CD14-positive monocyte (primary cell): ENCODE data around the gene CHST15. TPM values are rescaled to one million over a fixed set of nuclear protein-coding genes. Genes with fewer than 3 reads are reported as not detected.
A peak's percentile ranks its signal among the peaks of the same experiment; 100 is the strongest.

Experiments
- DNase-seq, 3 donors: peaks; one replicate each; pipeline ENCODE4 v3.0.0-alpha.2; 2011 to 2022
- H2AFZ ChIP-seq: 2 replicates; pipeline ENCODE4 v1.6.0; 2012; ENCODE audit warnings: mild to moderate bottlenecking, low read depth, low read length, inconsistent platforms; ENCODE audit not compliant: insufficient read depth, poor library complexity, severe bottlenecking
- H3K27ac ChIP-seq, 2 donors: 1 replicate in 1 of 2; 2 replicates in 1 of 2; pipeline ENCODE4 v1.5.1; 2012 to 2013; ENCODE audit warnings: low read length in 2 of 2, control low read depth in 1 of 2, inconsistent platforms in 1 of 2, low read depth in 1 of 2, mild to moderate bottlenecking in 1 of 2
- H3K27me3 ChIP-seq, 2 donors: one replicate each; pipeline versions ENCODE4 v1.6.0 to v1.6.1; 2011 to 2013; ENCODE audit warnings: low read length in 2 of 2; ENCODE audit not compliant: control insufficient read depth in 2 of 2, insufficient read depth in 2 of 2
- H3K36me3 ChIP-seq, 2 donors: replicated peaks in 1 of 2; 1 replicate in 1 of 2; 2 replicates in 1 of 2; pipeline versions ENCODE4 v1.5.1 to v1.6.1; 2012 to 2013; ENCODE audit warnings: low read length in 2 of 2, control low read depth in 1 of 2, inconsistent platforms in 1 of 2, mild to moderate bottlenecking in 1 of 2; ENCODE audit not compliant: insufficient read depth in 2 of 2, control insufficient read depth in 1 of 2
- H3K4me1 ChIP-seq, 2 donors: 1 replicate in 1 of 2; 2 replicates in 1 of 2; pipeline versions ENCODE4 v1.5.1 to v1.6.1; 2012 to 2013; ENCODE audit warnings: low read length in 2 of 2, control low read depth in 1 of 2, inconsistent platforms in 1 of 2, mild to moderate bottlenecking in 1 of 2, moderate library complexity in 1 of 2; ENCODE audit not compliant: insufficient read depth in 2 of 2, control insufficient read depth in 1 of 2
- H3K4me2 ChIP-seq: replicated peaks from 2 replicates; pipeline ENCODE3; 2012; ENCODE audit warnings: low read length, moderate library complexity, mild to moderate bottlenecking; ENCODE audit not compliant: poor library complexity, severe bottlenecking; ENCODE audit errors: extremely low read depth
- H3K4me3 ChIP-seq, 3 experiments: fragments of 200-600 bp in 1 of 3; sonication (generic) in 1 of 3; replicated peaks in 1 of 3; 1 replicate in 2 of 3; 2 replicates in 1 of 3; pipeline ENCODE4 v1.5.1; 2011 to 2013; ENCODE audit warnings: low read length in 3 of 3, mild to moderate bottlenecking in 3 of 3, control low read depth in 2 of 3, low read depth in 2 of 3, inconsistent platforms in 1 of 3, moderate library complexity in 1 of 3
- H3K79me2 ChIP-seq: 2 replicates; pipeline ENCODE4 v1.6.0; 2012; ENCODE audit warnings: mild to moderate bottlenecking, control low read depth, inconsistent platforms, low read length, moderate library complexity; ENCODE audit not compliant: insufficient read depth
- H3K9ac ChIP-seq: 2 replicates; pipeline ENCODE4 v1.6.0; 2017; ENCODE audit warnings: low read length, mild to moderate bottlenecking; ENCODE audit not compliant: insufficient read depth, poor library complexity, severe bottlenecking
- H3K9me3 ChIP-seq, 2 donors: replicated peaks in 1 of 2; 1 replicate in 1 of 2; 2 replicates in 1 of 2; pipeline versions ENCODE4 v1.5.1 to v1.6.1; 2012 to 2013; ENCODE audit warnings: low read length in 2 of 2, control low read depth in 1 of 2; ENCODE audit not compliant: control insufficient read depth in 1 of 2, insufficient read depth in 1 of 2
- H4K20me1 ChIP-seq: 2 replicates; pipeline ENCODE4 v1.6.0; 2012; ENCODE audit warnings: mild to moderate bottlenecking, low read length, control low read depth, moderate library complexity; ENCODE audit not compliant: insufficient read depth
- H3K27ac Mint-ChIP-seq, 7 donors: one replicate each; pipeline ENCODE4 v1.8.0; 2020; ENCODE audit warnings: mild to moderate bottlenecking in 7 of 7, mixed read lengths in 7 of 7, moderate library complexity in 6 of 7, inconsistent platforms in 2 of 7
- H3K27me3 Mint-ChIP-seq, 3 donors: one replicate each; pipeline ENCODE4 v1.8.0; 2021 to 2022; ENCODE audit warnings: low read depth in 3 of 3, mild to moderate bottlenecking in 3 of 3, mixed read lengths in 3 of 3, moderate library complexity in 3 of 3, inconsistent platforms in 1 of 3
- H3K36me3 Mint-ChIP-seq, 2 donors: one replicate each; pipeline ENCODE4 v1.8.0; 2020; ENCODE audit warnings: mixed read lengths in 2 of 2, inconsistent platforms in 1 of 2, mild to moderate bottlenecking in 1 of 2
- H3K4me1 Mint-ChIP-seq: one replicate; pipeline ENCODE4 v1.8.0; 2020; ENCODE audit warnings: mild to moderate bottlenecking, mixed read lengths
- H3K4me3 Mint-ChIP-seq, 2 donors: one replicate each; pipeline ENCODE4 v1.8.0; 2020; ENCODE audit warnings: mild to moderate bottlenecking in 2 of 2, mixed read lengths in 2 of 2, moderate library complexity in 1 of 2
- H3K9me3 Mint-ChIP-seq, 7 donors: one replicate each; pipeline ENCODE4 v1.8.0; 2020 to 2022; ENCODE audit warnings: mixed read lengths in 7 of 7, mild to moderate bottlenecking in 6 of 7, moderate library complexity in 6 of 7, inconsistent platforms in 2 of 7
- CTCF ChIP-seq: fragments of 200-600 bp; IDR thresholded peaks from one replicate; pipeline ENCODE4 v1.8.0; 2022; ENCODE audit warnings: antibody characterized with exemption, mild to moderate bottlenecking
- WGBS: methylation state at CpG from one replicate; pipeline ENCODE4 v1.1.5; 2013; ENCODE audit warnings: missing lambda C conversion rate; ENCODE audit not compliant: insufficient coverage; 5-methylcytosine and 5-hydroxymethylcytosine counted together
- intact Hi-C, 2 donors: fragments of 100-400 bp; cut with micrococcal nuclease; formaldehyde crosslinking; loops; one replicate each; pipeline versions ENCODE4 v1.15.0 to v1.15.1; 2023
- polyA plus RNA-seq, 3 donors: library from polyadenylated mRNA; depleted of rRNA in 1 of 3; unstranded in 2 of 3; stranded (reverse) in 1 of 3; fragments of 300-500 nt in 2 of 3; fragments of >200 nt in 1 of 3; fragmentation: Illumina TruSeq in 2 of 3; gene quantifications; 1 replicate in 2 of 3; 2 replicates in 1 of 3; pipeline ENCODE4 v1.2.3, GENCODE V29; 2012 to 2021

CHST15 gene
- polyA plus RNA-seq, 3 donors, result 54.4 to 106 (median 87.5) TPM

DNA sequence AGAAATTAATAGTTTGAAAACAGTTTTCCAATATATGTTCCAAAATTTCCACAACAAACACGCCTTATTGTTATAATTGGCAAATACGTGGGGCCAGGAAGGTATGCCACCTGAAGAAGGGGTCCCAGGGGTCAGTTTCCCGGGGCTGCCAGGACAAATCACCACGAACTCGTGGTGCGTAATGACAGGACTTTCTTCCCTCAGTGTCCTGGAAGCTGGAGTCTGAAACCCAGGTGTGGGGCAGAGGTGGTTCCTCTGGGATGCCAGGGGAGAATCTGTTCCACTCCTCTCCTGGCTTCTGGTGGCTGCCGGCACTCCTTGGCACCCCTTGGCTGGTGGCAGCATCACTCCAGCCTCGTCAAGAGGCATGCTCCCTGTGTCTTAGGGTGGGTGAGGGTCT is 56.7 kb downstream of the CHST15 start:
- no peak overlapping the region for H3K9ac ChIP-seq
- Mint-ChIP-seq H3K27me3 (peaks cover 0 to 7% (median 3%) of the 10 kb centered on the region in 3 donors), H3K4me3 (no peak overlapping the region), H3K9me3 (peaks cover 0 to 3% (median 0%) of the 10 kb centered on the region in 7 donors), H3K4me1 (peaks cover 81% of the 10 kb centered on the region), H3K27ac (peak overlapping the region; percentile 97 to 100 (median 99)), H3K36me3 (peaks cover 85 to 87% of the 10 kb centered on the region in 2 donors)
- H3K79me2 ChIP-seq, result peaks cover 5% of the 10 kb centered on the region
- no peak for DNase-seq
- intact Hi-C loops, result loop anchor here (1.0 to 5.0 kb wide), 4 partner anchors 36 to 106 kb away; partner anchors contain the start of gene CHST15 (in 1 of the 2)
- peaks cover 45 to 64% of the 10 kb centered on the region in 2 donors for H3K36me3 ChIP-seq
- TF ChIP-seq CTCF, result no peak
- H3K27me3 ChIP-seq, result no peaks in the 10 kb centered on the region
- H2AFZ ChIP-seq, result no peak overlapping the region
- no peaks in the 10 kb centered on the region for H4K20me1 ChIP-seq
- peak overlapping the region; percentile 63 to 88 for H3K27ac ChIP-seq
- peak overlapping the region in 1 of 3 experiments; percentile 39 for H3K4me3 ChIP-seq
- H3K9me3 ChIP-seq, result no peaks in the 10 kb centered on the region
- WGBS, result 100% methylated on average over 4 of the region's 8 CpGs
- peak overlapping the region; percentile 47 for H3K4me2 ChIP-seq
- peaks cover 90% of the 10 kb centered on the region in 2 donors for H3K4me1 ChIP-seq

DNA sequence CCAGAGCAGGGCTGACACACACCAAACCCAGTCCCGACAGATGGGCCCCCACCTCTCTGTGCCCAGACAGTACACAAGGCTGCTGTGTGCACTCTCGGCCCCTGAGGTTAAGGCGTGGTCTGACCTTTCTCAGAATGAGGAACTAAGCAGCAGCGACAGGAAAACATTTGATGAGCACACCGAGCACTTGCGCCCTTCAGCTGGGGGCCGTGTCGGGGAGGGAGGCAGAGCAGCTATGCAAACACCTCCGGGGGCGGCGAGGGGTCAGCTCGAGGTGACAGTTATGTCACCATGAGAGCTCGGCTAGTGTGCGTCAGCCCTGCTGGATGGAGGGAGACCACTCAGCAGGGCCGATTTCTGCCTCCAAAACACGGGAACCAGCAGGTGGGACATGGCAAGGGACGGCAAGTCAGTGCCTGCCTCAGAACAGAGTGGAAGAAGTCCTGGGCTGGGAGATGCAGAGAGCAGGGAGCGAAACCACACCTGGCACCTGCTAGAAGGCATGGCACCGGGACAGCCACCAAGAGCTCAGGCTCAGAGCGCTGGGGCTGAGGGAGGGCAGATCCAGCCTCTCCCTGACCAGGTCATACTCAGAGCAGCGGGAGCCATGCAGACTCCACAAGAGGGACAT is 57.4 kb downstream of the CHST15 start:
- peaks cover 0 to 3% (median 0%) of the 10 kb centered on the region in 7 donors for H3K9me3 Mint-ChIP-seq
- peaks cover 76% of the 10 kb centered on the region for H3K4me1 Mint-ChIP-seq
- H3K4me3 ChIP-seq, result peak overlapping the region in 1 of 3 experiments; percentile 39
- H3K4me3 Mint-ChIP-seq, result peak overlapping the region; percentile 66 to 75
- peak overlapping the region; percentile 63 to 88 for H3K27ac ChIP-seq
- peaks cover 48 to 64% of the 10 kb centered on the region in 2 donors for H3K36me3 ChIP-seq
- H4K20me1 ChIP-seq, result peaks cover 2% of the 10 kb centered on the region
- H3K4me2 ChIP-seq, result peak overlapping the region; percentile 47
- peaks cover 86 to 90% of the 10 kb centered on the region in 2 donors for H3K36me3 Mint-ChIP-seq
- no peak for TF ChIP-seq CTCF
- H3K4me1 ChIP-seq, result peaks cover 83% of the 10 kb centered on the region in 2 donors
- no peaks in the 10 kb centered on the region for H3K27me3 ChIP-seq
- WGBS, result 9% methylated on average over 21 of the region's 21 CpGs
- peaks cover 0 to 8% (median 4%) of the 10 kb centered on the region in 3 donors for H3K27me3 Mint-ChIP-seq
- H3K27ac Mint-ChIP-seq, result peak overlapping the region; percentile 97 to 100 (median 99)
- H2AFZ ChIP-seq, result no peak overlapping the region
- H3K79me2 ChIP-seq, result peaks cover 5% of the 10 kb centered on the region
- H3K9me3 ChIP-seq, result no peaks in the 10 kb centered on the region
- peak; percentile 96 to 98 (median 96) for DNase-seq
- peak overlapping the region; percentile 53 for H3K9ac ChIP-seq
- intact Hi-C loops, result loop anchor here (1.0 to 5.0 kb wide), 4 partner anchors 36 to 107 kb away; partner anchors contain the start of gene CHST15 (in 1 of the 2)
